Mesodermal cell (in vitro differentiated cells): ENCODE data around the gene PPAN.

Source experiments
- H3K27ac ChIP-seq: 2 replicates; pipeline ENCODE4 v1.7.0; 2013; ENCODE audit warnings: mild to moderate bottlenecking, low read depth, low read length, moderate library complexity; ENCODE audit not compliant: severe bottlenecking
- H3K36me3 ChIP-seq: 2 replicates; pipeline ENCODE4 v1.7.1; 2013; ENCODE audit warnings: mild to moderate bottlenecking, low read length, moderate library complexity; ENCODE audit not compliant: control insufficient read depth, insufficient read depth
- H3K4me1 ChIP-seq: one replicate; pipeline ENCODE4 v1.7.1; 2013; ENCODE audit warnings: mild to moderate bottlenecking, low read length; ENCODE audit not compliant: insufficient read depth, control insufficient read depth, poor library complexity, severe bottlenecking
- H3K4me3 ChIP-seq: 2 replicates; pipeline ENCODE4 v1.7.0; 2013; ENCODE audit warnings: low read length, control low read depth, mild to moderate bottlenecking; ENCODE audit not compliant: insufficient read depth, poor library complexity, severe bottlenecking; ENCODE audit errors: extremely low read depth
- H3K9me3 ChIP-seq: 2 replicates; pipeline ENCODE4 v1.7.1; 2013; ENCODE audit warnings: mild to moderate bottlenecking, low read length, moderate library complexity; ENCODE audit not compliant: control insufficient read depth
- WGBS, 2 experiments: methylation state at CpG; one replicate each; pipeline ENCODE4 v1.1.5; 2013; ENCODE audit warnings: missing lambda C conversion rate in 2 of 2; ENCODE audit not compliant: insufficient coverage in 2 of 2; 5-methylcytosine and 5-hydroxymethylcytosine counted together

The PPAN gene

DNA sequence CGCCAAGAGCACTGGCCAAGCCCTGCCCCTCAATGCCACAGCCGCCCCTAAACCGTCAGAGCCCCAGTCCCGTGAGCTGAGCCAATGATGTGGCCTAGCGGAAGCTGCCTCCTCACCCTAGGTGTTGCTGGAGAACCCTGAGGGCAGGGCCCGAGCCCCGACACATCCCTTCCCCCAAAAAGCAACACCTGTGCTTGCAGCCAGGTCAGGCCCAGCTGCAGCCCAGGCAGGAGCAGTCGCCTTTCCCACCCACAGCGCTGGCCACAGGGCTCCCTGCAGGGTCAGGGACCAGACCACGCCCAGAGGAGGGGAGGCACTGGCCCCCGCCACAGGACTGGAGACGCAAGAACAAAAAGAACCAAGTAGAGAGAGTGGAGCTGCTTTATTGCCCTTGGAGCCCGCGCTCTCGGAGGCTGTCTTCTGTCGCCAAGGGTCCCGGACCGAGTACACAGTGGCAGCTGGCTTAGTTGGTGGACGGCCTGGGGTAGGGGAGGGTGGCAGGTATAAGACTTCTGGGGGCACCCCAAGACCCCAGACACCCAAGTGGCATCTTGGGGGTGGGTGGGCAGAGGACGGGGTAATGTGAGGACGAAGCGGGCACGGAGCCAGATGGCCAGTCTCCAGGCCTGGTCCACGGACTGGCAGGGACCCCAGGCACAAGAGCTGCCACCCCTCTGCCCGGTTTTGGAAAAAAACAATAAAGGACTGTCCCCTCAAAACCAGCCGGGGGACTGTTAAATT lies 8.7 kb downstream of the PPAN start:
- H3K4me1 ChIP-seq, result peaks cover 4% of the 10 kb centered on the region
- H3K27ac ChIP-seq, result no peak overlapping the region
- 88 to 91% methylated on average over 19 to 24 of the region's 26 CpGs for WGBS, 2 experiments
- peaks cover 60% of the 10 kb centered on the region for H3K36me3 ChIP-seq
- no peak overlapping the region for H3K4me3 ChIP-seq
- no peaks in the 10 kb centered on the region for H3K9me3 ChIP-seq

DNA sequence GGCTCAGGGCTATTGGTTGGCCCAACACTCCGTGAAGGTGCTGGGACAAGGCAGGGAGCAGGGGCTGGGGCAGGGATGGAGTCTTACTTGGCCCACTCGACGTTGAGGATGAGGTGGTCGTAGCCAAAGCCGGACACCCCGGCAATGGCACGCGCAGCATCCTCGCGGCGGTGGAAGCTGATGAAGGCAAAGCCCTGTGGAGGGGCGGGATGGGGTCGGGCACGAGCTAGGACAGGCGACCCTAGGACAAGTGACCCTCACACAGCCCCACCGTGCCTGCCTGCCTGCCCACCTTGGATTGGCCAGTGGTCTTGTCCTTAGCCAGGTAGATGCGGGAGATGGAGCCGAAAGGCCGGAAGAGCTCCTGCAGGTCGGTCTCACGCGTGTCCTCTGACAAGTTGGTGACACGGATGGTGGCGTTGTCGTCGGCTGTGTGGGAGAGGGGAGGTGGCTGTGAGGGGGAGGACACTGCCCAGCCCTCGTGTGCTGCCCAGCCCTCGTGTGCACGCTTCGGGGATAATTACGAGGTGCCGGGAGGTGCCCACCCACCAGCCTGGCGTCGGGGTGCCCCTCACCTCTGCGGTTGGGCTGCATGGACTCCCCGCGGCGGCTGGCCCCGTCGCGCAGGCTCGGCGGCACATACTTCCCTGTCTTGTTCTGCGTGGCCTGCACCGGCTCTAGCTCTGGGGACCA lies 9.4 kb downstream of the PPAN start:
- 94 to 98% methylated on average over 41 to 45 of the region's 45 CpGs for WGBS, 2 experiments
- H3K36me3 ChIP-seq, result peaks cover 53% of the 10 kb centered on the region
- H3K27ac ChIP-seq, result no peak overlapping the region
- peaks cover 4% of the 10 kb centered on the region for H3K4me1 ChIP-seq
- no peaks in the 10 kb centered on the region for H3K9me3 ChIP-seq
- H3K4me3 ChIP-seq, result no peak overlapping the region

DNA sequence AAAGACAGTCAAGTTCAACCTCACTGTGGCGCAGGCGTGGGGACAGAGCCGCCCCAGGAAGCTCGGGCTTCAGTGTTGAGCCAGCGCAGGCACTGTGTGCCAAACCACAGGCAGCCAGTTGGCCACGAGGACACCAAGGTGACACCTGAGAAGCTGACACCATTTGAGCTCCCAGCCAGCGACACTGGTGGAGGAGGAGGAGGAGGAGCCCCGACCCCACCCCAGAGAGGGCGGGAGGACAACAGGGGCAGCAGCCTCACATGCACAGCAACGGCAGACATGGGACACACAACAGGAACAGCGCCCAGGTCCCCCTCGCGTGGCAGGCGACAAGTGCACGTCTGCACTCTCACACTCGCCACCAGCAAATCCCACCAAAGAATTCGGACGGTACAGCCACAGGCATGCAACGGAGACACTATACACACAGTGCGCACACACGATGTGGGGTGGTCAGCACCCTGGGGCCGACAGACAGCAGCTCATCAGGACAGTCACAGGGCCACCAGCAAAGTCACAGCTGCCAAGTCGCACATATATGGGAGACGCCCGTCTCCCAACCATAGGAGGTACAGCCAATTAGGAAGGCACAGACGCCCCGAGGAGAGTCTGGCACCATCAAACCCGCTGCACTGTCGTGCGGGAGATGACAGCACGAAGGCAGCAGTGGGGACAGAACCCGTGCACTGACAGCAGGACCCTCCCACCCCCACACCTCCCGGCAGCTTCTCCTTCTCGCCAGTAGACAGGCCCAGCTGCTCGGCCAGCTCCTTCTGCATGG lies 10.1 kb downstream of the PPAN start:
- Histone ChIP-seq H3K4me3 (no peak overlapping the region), H3K27ac (no peak overlapping the region), H3K9me3 (no peaks in the 10 kb centered on the region), H3K36me3 (peaks cover 45% of the 10 kb centered on the region), H3K4me1 (peaks cover 4% of the 10 kb centered on the region)
- 95 to 98% methylated on average over 32 of the region's 35 CpGs for WGBS, 2 experiments

DNA sequence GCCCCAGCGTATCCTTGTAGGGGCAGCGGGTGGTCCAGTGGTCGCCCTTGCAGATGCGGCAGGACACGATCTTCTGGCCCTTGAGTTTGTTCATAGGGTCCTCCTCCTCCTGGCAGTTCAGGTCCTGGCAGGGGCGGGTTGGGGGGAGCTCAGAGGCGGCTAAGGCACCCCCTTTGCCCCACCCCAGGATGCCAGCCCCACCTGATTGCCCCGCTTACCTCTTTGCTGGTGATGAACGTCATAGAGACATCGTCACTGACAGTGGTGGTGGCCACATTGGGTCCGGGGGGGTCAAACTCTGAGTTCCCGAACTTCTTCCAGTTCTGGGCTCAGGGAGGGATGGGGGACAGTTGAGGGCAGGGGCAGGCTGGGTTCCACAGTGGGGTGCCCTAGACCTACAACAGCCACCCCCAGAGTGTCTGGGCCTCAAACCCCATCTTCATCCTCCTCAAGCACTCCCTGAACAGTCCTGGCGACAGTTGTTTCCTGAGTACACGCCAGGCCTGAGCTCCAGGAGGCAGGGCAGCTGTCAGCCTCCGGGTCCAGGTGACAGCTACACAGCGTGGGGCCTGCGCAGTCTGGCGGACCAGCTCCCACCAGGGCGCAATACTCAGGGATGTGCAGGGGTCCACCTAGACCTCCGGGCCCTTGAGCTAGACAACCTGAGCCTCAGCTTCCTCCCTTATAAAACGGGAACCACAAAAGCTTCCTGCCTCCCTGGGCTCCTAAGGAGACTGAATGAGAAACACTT lies 10.9 kb downstream of the PPAN start:
- WGBS, 2 experiments, result 93 to 96% methylated on average over 9 to 18 of the region's 21 CpGs
- H3K4me1 ChIP-seq, result peaks cover 4% of the 10 kb centered on the region
- H3K4me3 ChIP-seq, result no peak overlapping the region
- H3K9me3 ChIP-seq, result no peaks in the 10 kb centered on the region
- peaks cover 40% of the 10 kb centered on the region for H3K36me3 ChIP-seq
- no peak overlapping the region for H3K27ac ChIP-seq

DNA sequence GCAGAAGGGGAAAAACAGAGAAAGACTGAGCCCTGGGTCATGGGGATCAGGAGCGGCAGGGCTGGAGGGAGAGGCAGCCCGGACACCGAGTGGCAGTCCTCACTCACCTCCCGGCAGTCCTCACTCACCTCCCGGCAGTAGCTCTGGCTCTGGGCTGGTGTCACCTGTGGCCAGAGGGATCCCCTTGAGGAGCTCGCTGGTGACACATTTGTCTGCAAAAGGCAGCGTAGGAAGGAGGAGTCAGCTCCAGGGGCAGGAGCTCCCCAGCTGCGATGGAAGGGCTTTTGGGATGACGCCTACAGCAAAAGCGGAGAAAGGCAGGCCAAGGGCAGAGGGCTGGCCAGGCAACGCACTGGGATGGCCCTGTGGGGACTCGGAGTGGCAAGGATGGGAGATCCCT lies 12.8 kb downstream of the PPAN start:
- H3K27ac ChIP-seq, result no peak overlapping the region
- peaks cover 40% of the 10 kb centered on the region for H3K36me3 ChIP-seq
- peaks cover 4% of the 10 kb centered on the region for H3K4me1 ChIP-seq
- no peaks in the 10 kb centered on the region for H3K9me3 ChIP-seq
- peak overlapping the region; percentile 85 for H3K4me3 ChIP-seq
- 44 to 46% methylated on average over 10 to 12 of the region's 12 CpGs for WGBS, 2 experiments

DNA sequence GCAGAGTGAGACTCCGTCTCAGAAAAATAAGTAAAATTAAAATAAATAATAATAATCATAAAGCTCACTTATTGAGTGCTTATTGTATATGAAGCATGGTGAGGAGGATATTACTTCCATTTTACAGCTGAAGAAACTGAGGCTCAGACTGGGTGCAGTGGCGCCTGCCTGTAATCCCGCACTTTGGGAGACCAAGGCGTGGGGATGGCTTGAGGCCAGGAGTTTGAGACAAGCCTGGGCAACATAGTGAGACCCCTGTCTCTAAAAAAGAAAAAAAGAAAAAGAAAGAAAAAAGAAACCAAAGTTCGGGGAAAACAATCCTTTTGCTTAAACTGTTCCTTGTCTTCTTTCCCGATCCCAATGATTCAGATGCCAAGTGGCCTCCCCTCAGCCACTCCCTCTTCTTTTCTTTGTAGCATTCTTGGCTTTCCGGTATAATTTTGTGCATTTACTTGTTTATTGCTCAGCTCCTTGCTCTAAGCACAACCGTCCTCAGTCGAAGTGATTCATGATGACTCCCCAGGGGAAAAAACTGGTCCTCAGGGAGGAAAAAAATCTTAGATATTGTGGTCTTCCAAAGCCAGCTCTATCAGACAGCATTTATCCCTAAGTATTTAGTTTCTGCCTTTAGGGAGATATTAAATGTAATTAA lies 14.5 kb downstream of the PPAN start:
- Histone ChIP-seq H3K9me3 (no peaks in the 10 kb centered on the region), H3K4me1 (peaks cover 4% of the 10 kb centered on the region), H3K36me3 (peaks cover 38% of the 10 kb centered on the region), H3K4me3 (no peak overlapping the region), H3K27ac (no peak overlapping the region)
- 95 to 96% methylated on average over 5 to 7 of the region's 9 CpGs for WGBS, 2 experiments

DNA sequence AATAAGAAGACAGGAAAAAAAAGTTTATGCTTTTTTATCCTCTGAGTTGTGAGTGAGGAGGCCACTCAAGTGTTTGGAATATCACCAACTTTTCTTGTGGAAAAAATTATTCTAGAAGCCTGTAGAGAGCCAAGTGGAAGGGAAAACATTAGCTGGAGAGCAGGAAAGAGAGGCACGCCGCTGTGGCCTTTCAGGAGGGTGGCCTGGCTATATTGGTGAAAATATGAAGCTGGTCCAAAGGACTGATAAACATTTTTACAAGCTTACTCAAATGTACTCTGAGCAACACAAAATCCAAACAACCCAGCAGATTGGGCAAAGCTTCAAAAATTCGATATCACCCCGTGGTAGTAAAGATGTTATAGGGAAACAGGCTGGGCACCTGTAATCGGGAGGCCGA lies 15.9 kb downstream of the PPAN start:
- Histone ChIP-seq H3K9me3 (no peaks in the 10 kb centered on the region), H3K4me3 (no peak overlapping the region), H3K27ac (no peak overlapping the region), H3K36me3 (peaks cover 36% of the 10 kb centered on the region), H3K4me1 (peaks cover 4% of the 10 kb centered on the region)
- WGBS, 2 experiments, result 93% methylated on average over 4 of the region's 6 CpGs; no CpG with 5 or more reads in 1 of the 2 experiments

DNA sequence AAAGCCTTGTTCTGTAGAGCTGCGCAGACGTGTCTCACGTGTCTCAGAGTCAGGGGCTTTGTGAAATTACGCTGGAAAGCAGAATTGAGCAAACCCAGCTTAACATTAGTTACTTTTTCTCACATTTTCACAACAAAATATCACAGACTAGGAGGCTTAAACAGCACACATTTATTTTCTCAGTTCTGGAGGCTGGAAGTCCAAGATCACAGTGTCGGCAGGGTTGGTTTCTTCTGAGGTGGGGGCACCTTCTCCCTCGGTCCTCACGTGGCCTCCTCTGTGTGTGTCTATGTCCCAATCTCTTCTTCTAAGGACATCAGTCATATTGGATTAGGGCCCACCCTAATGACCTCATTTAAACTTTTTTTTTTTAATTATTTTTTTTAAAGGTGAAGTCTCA lies 18.3 kb downstream of the PPAN start:
- Histone ChIP-seq H3K4me1 (no peaks in the 10 kb centered on the region), H3K9me3 (no peaks in the 10 kb centered on the region), H3K36me3 (peaks cover 40% of the 10 kb centered on the region), H3K27ac (no peak overlapping the region), H3K4me3 (no peak overlapping the region)
- WGBS, 2 experiments, result 87 to 95% methylated on average over 5 to 7 of the region's 7 CpGs

DNA sequence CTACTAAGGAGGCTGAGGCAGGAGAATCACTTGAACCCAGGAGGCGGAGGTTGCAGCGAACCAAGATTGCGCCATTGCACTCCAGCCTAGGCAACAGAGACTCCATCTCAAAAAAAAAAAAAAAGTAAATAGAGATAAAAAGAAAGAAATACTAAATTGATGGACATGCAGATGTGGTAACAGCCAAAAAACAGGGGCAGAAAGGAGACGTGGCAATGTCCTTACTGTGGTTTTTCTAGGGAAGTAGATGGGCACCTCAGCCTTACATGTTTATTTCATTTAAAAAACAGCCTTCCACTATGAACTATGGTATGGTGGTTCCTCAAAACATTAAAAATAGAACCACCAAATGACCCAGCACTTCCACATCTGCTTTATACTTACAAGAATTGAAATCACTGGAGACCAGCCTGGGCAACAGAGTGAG lies 20.1 kb downstream of the PPAN start:
- WGBS, 2 experiments, result 100% methylated on average over 1 of the region's 4 CpGs; no CpG with 5 or more reads in 1 of the 2 experiments
- no peak overlapping the region for H3K4me3 ChIP-seq
- no peak overlapping the region for H3K27ac ChIP-seq
- no peaks in the 10 kb centered on the region for H3K4me1 ChIP-seq
- H3K36me3 ChIP-seq, result peaks cover 57% of the 10 kb centered on the region
- no peaks in the 10 kb centered on the region for H3K9me3 ChIP-seq

DNA sequence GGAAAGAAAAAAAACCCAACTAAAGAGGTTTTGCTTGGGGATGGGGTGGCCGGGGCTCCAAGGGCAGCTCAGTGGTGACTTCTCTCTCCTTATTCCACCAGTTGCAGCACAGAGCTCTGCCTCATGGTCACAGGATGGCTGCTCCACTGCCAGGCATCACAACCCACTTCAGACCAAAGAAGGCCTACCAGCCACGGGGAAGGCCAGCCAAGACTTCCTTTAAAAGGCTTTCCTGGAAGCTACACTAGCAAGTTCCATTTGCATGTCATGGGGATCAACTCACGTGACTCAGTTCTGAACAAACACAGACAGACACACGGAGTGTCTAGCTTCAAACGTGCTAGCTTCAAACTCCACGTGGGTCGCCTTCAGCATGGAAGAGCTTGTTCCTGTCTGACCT lies 26.7 kb downstream of the PPAN start:
- Histone ChIP-seq H3K4me1 (no peaks in the 10 kb centered on the region), H3K27ac (no peak overlapping the region), H3K9me3 (no peaks in the 10 kb centered on the region), H3K36me3 (peaks cover 94% of the 10 kb centered on the region), H3K4me3 (no peak overlapping the region)
- WGBS, 2 experiments, result 96 to 97% methylated on average over 5 to 7 of the region's 7 CpGs
